ENCODE results near the gene KDELR3. TPM values are rescaled to one million over a fixed set of nuclear protein-coding genes. Genes with fewer than 3 reads are reported as not detected.

The KDELR3 gene
- polyA plus RNA-seq, 1 donor (not counting 4 experiments of a cell fraction or from before 2014, with no cell fraction given): 10.1 TPM

GRCh38 chr22:38428714-38429113 lies 39.2 kb upstream of the KDELR3 start:
- dilution Hi-C loops (cut with MboI; ENCODE audit: extremely low pct_ligation_motif_present, low sequenced_read_pairs): no loop called here
- no peaks in the 10 kb centered on the region for H3K79me2 ChIP-seq (ENCODE audit: control insufficient read depth, insufficient read depth, low read length)
- H3K4me3 ChIP-seq (ENCODE audit: control insufficient read depth in 2 of 3, extremely low read depth in 1 of 3, insufficient read depth in 2 of 3, low read depth in 1 of 3, low read length in 3 of 3): no peak overlapping the region
- H3K4me2 ChIP-seq (ENCODE audit: control insufficient read depth, extremely low read depth, insufficient read depth, low read depth, low read length): no peak overlapping the region
- no peak for TF ChIP-seq EZH2 (IDR thresholded peaks at IDR 0.05; ENCODE audit: low read length)
- no peak for TF ChIP-seq CTCF (optimal IDR thresholded peaks at IDR 0.05 in 1 of 3, IDR thresholded peaks at IDR 0.05 in 1 of 3, conservative IDR thresholded peaks at IDR 0.05 in 1 of 3; ENCODE audit: extremely low read depth in 1 of 3, insufficient read depth in 2 of 3, low read length in 3 of 3)
- no peak overlapping the region for H2AFZ ChIP-seq (ENCODE audit: control insufficient read depth, low read length)
- no peak overlapping the region for H3K27ac ChIP-seq (ENCODE audit: control insufficient read depth, insufficient read depth, low read length)
- H3K27me3 ChIP-seq (ENCODE audit: control insufficient read depth, extremely low read depth, insufficient read depth, low read length): peaks cover 7% of the 10 kb centered on the region
- FAIRE-seq (no peak), DNase-seq (ENCODE audit: low read depth, low spot score) (no peak)
- H3K9ac ChIP-seq (ENCODE audit: control insufficient read depth, extremely low read depth, insufficient read depth, low read length): no peak overlapping the region
- H3K36me3 ChIP-seq (ENCODE audit: control insufficient read depth in 2 of 2, extremely low read depth in 1 of 2, insufficient read depth in 2 of 2, low read length in 2 of 2): no peaks in the 10 kb centered on the region
- no peaks in the 10 kb centered on the region for H3K4me1 ChIP-seq (ENCODE audit: control insufficient read depth, extremely low read depth, insufficient read depth, low read length)
- H3K9me3 ChIP-seq (ENCODE audit: control insufficient read depth, low read depth, low read length): no peaks in the 10 kb centered on the region
- H3K9me1 ChIP-seq (ENCODE audit: control insufficient read depth, extremely low read depth, insufficient read depth, low read length): no peaks in the 10 kb centered on the region
- no peaks in the 10 kb centered on the region for H4K20me1 ChIP-seq (ENCODE audit: control insufficient read depth, extremely low read depth, insufficient read depth, low read length)

- H3K4me3 ChIP-seq (ENCODE audit: control insufficient read depth in 2 of 3, extremely low read depth in 1 of 3, insufficient read depth in 2 of 3, low read depth in 1 of 3, low read length in 3 of 3): no peak overlapping the region
- H3K27me3 ChIP-seq (ENCODE audit: control insufficient read depth, extremely low read depth, insufficient read depth, low read length): peaks cover 15% of the 10 kb centered on the region
- TF ChIP-seq CTCF (optimal IDR thresholded peaks at IDR 0.05 in 1 of 3, IDR thresholded peaks at IDR 0.05 in 1 of 3, conservative IDR thresholded peaks at IDR 0.05 in 1 of 3; ENCODE audit: extremely low read depth in 1 of 3, insufficient read depth in 2 of 3, low read length in 3 of 3) (no peak), EZH2 (IDR thresholded peaks at IDR 0.05; ENCODE audit: low read length) (no peak)
- H3K4me1 ChIP-seq (ENCODE audit: control insufficient read depth, extremely low read depth, insufficient read depth, low read length): no peaks in the 10 kb centered on the region
- H3K79me2 ChIP-seq (ENCODE audit: control insufficient read depth, insufficient read depth, low read length): no peaks in the 10 kb centered on the region
- no peak for DNase-seq (ENCODE audit: low read depth, low spot score)
- no peak overlapping the region for H2AFZ ChIP-seq (ENCODE audit: control insufficient read depth, low read length)
- no peaks in the 10 kb centered on the region for H3K9me1 ChIP-seq (ENCODE audit: control insufficient read depth, extremely low read depth, insufficient read depth, low read length)
- no peak for FAIRE-seq
- dilution Hi-C loops (cut with MboI; ENCODE audit: extremely low pct_ligation_motif_present, low sequenced_read_pairs): no loop called here
- H3K27ac ChIP-seq (ENCODE audit: control insufficient read depth, insufficient read depth, low read length): no peak overlapping the region
- no peaks in the 10 kb centered on the region for H3K36me3 ChIP-seq (ENCODE audit: control insufficient read depth in 2 of 2, extremely low read depth in 1 of 2, insufficient read depth in 2 of 2, low read length in 2 of 2)
- no peaks in the 10 kb centered on the region for H4K20me1 ChIP-seq (ENCODE audit: control insufficient read depth, extremely low read depth, insufficient read depth, low read length)
- H3K4me2 ChIP-seq (ENCODE audit: control insufficient read depth, extremely low read depth, insufficient read depth, low read depth, low read length): no peak overlapping the region
- no peak overlapping the region for H3K9ac ChIP-seq (ENCODE audit: control insufficient read depth, extremely low read depth, insufficient read depth, low read length)
- no peaks in the 10 kb centered on the region for H3K9me3 ChIP-seq (ENCODE audit: control insufficient read depth, low read depth, low read length)
Observed at GRCh38 chr22:38429499-38430068, 38.3 kb upstream of the KDELR3 start.

Measured in keratinocyte (primary cell).